Osteocyte (in vitro differentiated cells): ENCODE measurements around the gene COPG1. TPM values are rescaled to one million over a fixed set of nuclear protein-coding genes. Genes with fewer than 3 reads are reported as not detected.

ENCODE experiments used
- DNase-seq: peaks from one replicate; pipeline ENCODE4 v3.0.0; 2021; ENCODE audit warnings: mixed read lengths; ENCODE audit not compliant: unreplicated experiment; ENCODE audit errors: extremely low spot score
- H3K27ac Mint-ChIP-seq: one replicate; pipeline ENCODE4 v1.8.0; 2021; ENCODE audit warnings: mild to moderate bottlenecking, mixed read lengths; ENCODE audit not compliant: unreplicated experiment
- H3K27me3 Mint-ChIP-seq: one replicate; pipeline ENCODE4 v1.8.0; 2021; ENCODE audit warnings: mixed read lengths; ENCODE audit not compliant: unreplicated experiment
- H3K36me3 Mint-ChIP-seq: one replicate; pipeline ENCODE4 v1.8.0; 2021; ENCODE audit warnings: mixed read lengths; ENCODE audit not compliant: unreplicated experiment
- H3K4me1 Mint-ChIP-seq: one replicate; pipeline ENCODE4 v1.8.0; 2021; ENCODE audit warnings: mixed read lengths; ENCODE audit not compliant: unreplicated experiment
- H3K4me3 Mint-ChIP-seq: one replicate; pipeline ENCODE4 v1.8.0; 2021; ENCODE audit warnings: mild to moderate bottlenecking, moderate library complexity, mixed read lengths; ENCODE audit not compliant: unreplicated experiment
- H3K9me3 Mint-ChIP-seq: one replicate; pipeline ENCODE4 v1.8.0; 2021; ENCODE audit warnings: mixed read lengths; ENCODE audit not compliant: unreplicated experiment
- CTCF ChIP-seq: fragments of 200-600 bp; sonication (generic); IDR thresholded peaks from 2 replicates; pipeline ENCODE4 v1.5.0; 2021; ENCODE audit warnings: antibody characterized with exemption, mild to moderate bottlenecking, moderate library complexity
- total RNA-seq: library from RNA; stranded (reverse); gene quantifications from 2 replicates; pipeline ENCODE4 v1.2.1, GENCODE V29; 2021

Gene COPG1
- total RNA-seq, 1 donor from 2014 or later, result 249 TPM

GRCh38 chr3:129314386-129315222 is 65.2 kb downstream of the COPG1 start:
- peak; percentile 31 for TF ChIP-seq CTCF
- H3K4me3 Mint-ChIP-seq, result peak overlapping the region; percentile 81
- no peaks in the 10 kb centered on the region for H3K9me3 Mint-ChIP-seq
- DNase-seq, result peak; percentile 96
- H3K27me3 Mint-ChIP-seq, result no peaks in the 10 kb centered on the region
- peaks cover 14% of the 10 kb centered on the region for H3K4me1 Mint-ChIP-seq
- peak overlapping the region; percentile 83 for H3K27ac Mint-ChIP-seq
- no peaks in the 10 kb centered on the region for H3K36me3 Mint-ChIP-seq

GRCh38 chr3:129315223-129315997 is 66.0 kb downstream of the COPG1 start:
- no peaks in the 10 kb centered on the region for H3K27me3 Mint-ChIP-seq
- H3K4me3 Mint-ChIP-seq, result peak overlapping the region; percentile 90
- H3K4me1 Mint-ChIP-seq, result peaks cover 14% of the 10 kb centered on the region
- H3K36me3 Mint-ChIP-seq, result no peaks in the 10 kb centered on the region
- no peak for DNase-seq
- no peak for TF ChIP-seq CTCF
- peak overlapping the region; percentile 90 for H3K27ac Mint-ChIP-seq
- H3K9me3 Mint-ChIP-seq, result no peaks in the 10 kb centered on the region

- TF ChIP-seq CTCF, result no peak
Measured at GRCh38 chr3:129315998-129316247, 66.5 kb downstream of the COPG1 start.

GRCh38 chr3:129316248-129317013 is 67.0 kb downstream of the COPG1 start:
- Mint-ChIP-seq H3K36me3 (no peaks in the 10 kb centered on the region), H3K27ac (peak overlapping the region; percentile 79), H3K9me3 (no peaks in the 10 kb centered on the region), H3K4me1 (peaks cover 14% of the 10 kb centered on the region), H3K4me3 (peak overlapping the region; percentile 78), H3K27me3 (no peaks in the 10 kb centered on the region)
- TF ChIP-seq CTCF, result peak; percentile 56
- peak; percentile 95 for DNase-seq

More at GRCh38 chr3:129315998-129316247, 66.5 kb downstream of the COPG1 start:
- no peaks in the 10 kb centered on the region for H3K36me3 Mint-ChIP-seq
- no peak for DNase-seq
- peak overlapping the region; percentile 76 for H3K27ac Mint-ChIP-seq
- H3K4me3 Mint-ChIP-seq, result peak overlapping the region; percentile 78
- no peaks in the 10 kb centered on the region for H3K9me3 Mint-ChIP-seq
- peaks cover 14% of the 10 kb centered on the region for H3K4me1 Mint-ChIP-seq
- no peaks in the 10 kb centered on the region for H3K27me3 Mint-ChIP-seq
